ENCODE results near the gene SCFD2.

Gene SCFD2

GRCh38 chr4:53116954-53117353, 248.9 kb downstream of the SCFD2 start:
- Histone ChIP-seq H3K79me2 (ENCODE audit: insufficient read depth, low read length) (no peaks in the 10 kb centered on the region), H3K27ac (ENCODE audit: low read length) (no peak overlapping the region), H3K36me3 (ENCODE audit: insufficient read depth, low read length) (no peaks in the 10 kb centered on the region), H4K20me1 (ENCODE audit: insufficient read depth, low read length) (no peaks in the 10 kb centered on the region), H3K27me3 (ENCODE audit: insufficient read depth, low read length, poor library complexity) (no peaks in the 10 kb centered on the region), H2AFZ (ENCODE audit: low read depth, low read length) (no peak overlapping the region), H3K4me2 (ENCODE audit: insufficient read depth, low read length) (no peak overlapping the region), H3K4me3 (ENCODE audit: low read depth in 1 of 2, low read length in 2 of 2) (no peak overlapping the region), H3K9me3 (ENCODE audit: insufficient read depth, low read length, severe bottlenecking) (peaks cover 4% of the 10 kb centered on the region), H3K4me1 (ENCODE audit: insufficient read depth, low read length) (no peaks in the 10 kb centered on the region), H3K9ac (ENCODE audit: low read depth, low read length) (no peak overlapping the region)
- ATAC-seq (ENCODE audit: insufficient read depth, low read depth) (no peak), DNase-seq (no peak)
- TF ChIP-seq, protein P1, sequence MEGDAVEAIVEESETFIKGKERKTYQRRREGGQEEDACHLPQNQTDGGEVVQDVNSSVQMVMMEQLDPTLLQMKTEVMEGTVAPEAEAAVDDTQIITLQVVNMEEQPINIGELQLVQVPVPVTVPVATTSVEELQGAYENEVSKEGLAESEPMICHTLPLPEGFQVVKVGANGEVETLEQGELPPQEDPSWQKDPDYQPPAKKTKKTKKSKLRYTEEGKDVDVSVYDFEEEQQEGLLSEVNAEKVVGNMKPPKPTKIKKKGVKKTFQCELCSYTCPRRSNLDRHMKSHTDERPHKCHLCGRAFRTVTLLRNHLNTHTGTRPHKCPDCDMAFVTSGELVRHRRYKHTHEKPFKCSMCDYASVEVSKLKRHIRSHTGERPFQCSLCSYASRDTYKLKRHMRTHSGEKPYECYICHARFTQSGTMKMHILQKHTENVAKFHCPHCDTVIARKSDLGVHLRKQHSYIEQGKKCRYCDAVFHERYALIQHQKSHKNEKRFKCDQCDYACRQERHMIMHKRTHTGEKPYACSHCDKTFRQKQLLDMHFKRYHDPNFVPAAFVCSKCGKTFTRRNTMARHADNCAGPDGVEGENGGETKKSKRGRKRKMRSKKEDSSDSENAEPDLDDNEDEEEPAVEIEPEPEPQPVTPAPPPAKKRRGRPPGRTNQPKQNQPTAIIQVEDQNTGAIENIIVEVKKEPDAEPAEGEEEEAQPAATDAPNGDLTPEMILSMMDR (IDR thresholded peaks at IDR 0.05; ENCODE audit: borderline replicate concordance, extremely low read depth, low read length, poor library complexity, severe bottlenecking), result no peak
- TF ChIP-seq EZH2 (IDR thresholded peaks at IDR 0.05; ENCODE audit: borderline replicate concordance, low read depth, low read length, severe bottlenecking), result no peak

DNA sequence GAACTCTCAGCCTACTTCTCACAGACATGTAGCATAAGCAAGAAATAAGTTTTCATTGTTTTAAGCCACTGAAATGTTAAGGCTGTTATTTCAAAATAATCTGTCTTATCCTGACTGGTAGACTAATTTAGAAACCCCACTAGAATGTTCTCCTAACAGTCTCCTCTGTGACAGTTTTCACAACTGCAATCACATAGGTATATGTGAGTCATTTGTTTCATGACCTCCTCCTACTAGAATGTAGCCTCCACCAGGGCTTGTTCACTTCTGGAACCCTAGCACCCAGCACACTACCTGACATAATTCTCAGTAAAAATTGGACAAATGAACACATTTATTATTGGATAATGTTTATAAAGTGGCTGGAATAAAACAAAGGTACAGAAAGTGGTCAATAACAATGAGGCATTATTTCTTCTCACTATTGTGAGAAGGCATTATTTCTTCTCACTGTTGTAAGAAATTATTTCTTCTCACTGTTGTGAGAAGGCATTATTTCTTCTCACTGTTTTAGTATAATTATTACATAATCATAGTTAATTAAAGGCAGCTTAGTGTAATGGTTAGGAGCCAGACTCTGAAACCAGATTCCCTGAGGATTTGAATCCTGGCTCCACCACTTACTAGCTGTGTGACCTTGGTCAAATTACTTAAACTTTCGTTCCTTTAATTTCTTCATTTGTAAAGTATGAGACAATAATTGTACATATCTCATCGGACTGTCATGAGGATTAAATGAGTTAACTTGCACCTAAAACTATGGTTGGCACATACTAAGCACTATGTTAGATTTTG, 252.2 kb downstream of the SCFD2 start:
- no peak overlapping the region for H3K4me2 ChIP-seq (ENCODE audit: insufficient read depth, low read length)
- no peaks in the 10 kb centered on the region for H3K4me1 ChIP-seq (ENCODE audit: insufficient read depth, low read length)
- H3K9ac ChIP-seq (ENCODE audit: low read depth, low read length), result no peak overlapping the region
- H3K79me2 ChIP-seq (ENCODE audit: insufficient read depth, low read length), result no peaks in the 10 kb centered on the region
- ATAC-seq (ENCODE audit: insufficient read depth, low read depth) (no peak), DNase-seq (no peak)
- H2AFZ ChIP-seq (ENCODE audit: low read depth, low read length), result no peak overlapping the region
- TF ChIP-seq, protein P1 (IDR thresholded peaks at IDR 0.05; ENCODE audit: borderline replicate concordance, extremely low read depth, low read length, poor library complexity, severe bottlenecking), result no peak
- no peak for TF ChIP-seq EZH2 (IDR thresholded peaks at IDR 0.05; ENCODE audit: borderline replicate concordance, low read depth, low read length, severe bottlenecking)
- H3K4me3 ChIP-seq (ENCODE audit: low read depth in 1 of 2, low read length in 2 of 2), result no peak overlapping the region
- no peaks in the 10 kb centered on the region for H3K27me3 ChIP-seq (ENCODE audit: insufficient read depth, low read length, poor library complexity)
- no peak overlapping the region for H3K27ac ChIP-seq (ENCODE audit: low read length)
- H3K9me3 ChIP-seq (ENCODE audit: insufficient read depth, low read length, severe bottlenecking), result peaks cover 4% of the 10 kb centered on the region
- no peaks in the 10 kb centered on the region for H3K36me3 ChIP-seq (ENCODE audit: insufficient read depth, low read length)
- no peaks in the 10 kb centered on the region for H4K20me1 ChIP-seq (ENCODE audit: insufficient read depth, low read length)

DNA sequence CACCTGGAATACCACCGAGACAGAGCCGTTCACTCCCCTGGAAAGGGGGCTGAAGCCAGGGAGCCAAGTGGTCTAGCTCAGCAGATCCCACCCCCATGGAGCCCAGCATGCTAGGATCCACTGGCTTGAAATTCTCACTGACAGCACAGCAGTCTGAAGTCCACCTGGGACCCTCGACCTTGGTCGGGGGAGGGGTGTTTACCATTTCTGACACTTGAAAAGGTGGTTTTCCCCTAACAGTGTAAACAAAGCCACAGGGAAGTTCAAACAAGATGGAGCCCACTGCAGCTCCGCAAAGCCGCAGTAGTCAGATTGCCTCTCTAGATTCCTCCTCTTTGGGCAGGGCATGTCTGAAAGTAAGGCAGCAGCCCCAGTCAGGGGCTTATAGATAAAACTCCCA, 260.5 kb downstream of the SCFD2 start:
- H3K27ac ChIP-seq (ENCODE audit: low read length), result no peak overlapping the region
- no peak for DNase-seq

More for the DNA sequence above, 260.5 kb downstream of the SCFD2 start:
- Histone ChIP-seq H3K4me1 (ENCODE audit: insufficient read depth, low read length) (no peaks in the 10 kb centered on the region), H4K20me1 (ENCODE audit: insufficient read depth, low read length) (no peaks in the 10 kb centered on the region), H3K79me2 (ENCODE audit: insufficient read depth, low read length) (no peaks in the 10 kb centered on the region), H3K9me3 (ENCODE audit: insufficient read depth, low read length, severe bottlenecking) (no peaks in the 10 kb centered on the region), H3K4me3 (ENCODE audit: low read depth in 1 of 2, low read length in 2 of 2) (no peak overlapping the region), H3K9ac (ENCODE audit: low read depth, low read length) (no peak overlapping the region), H3K4me2 (ENCODE audit: insufficient read depth, low read length) (no peak overlapping the region), H3K27me3 (ENCODE audit: insufficient read depth, low read length, poor library complexity) (no peaks in the 10 kb centered on the region), H3K36me3 (ENCODE audit: insufficient read depth, low read length) (no peaks in the 10 kb centered on the region), H2AFZ (ENCODE audit: low read depth, low read length) (no peak overlapping the region)
- ATAC-seq (ENCODE audit: insufficient read depth, low read depth), result no peak
- TF ChIP-seq, protein P1 (IDR thresholded peaks at IDR 0.05; ENCODE audit: borderline replicate concordance, extremely low read depth, low read length, poor library complexity, severe bottlenecking), result no peak
- no peak for TF ChIP-seq EZH2 (IDR thresholded peaks at IDR 0.05; ENCODE audit: borderline replicate concordance, low read depth, low read length, severe bottlenecking)

Data from DND-41 (cell line).